ENCODE data around the gene ANKRD23.

DNA sequence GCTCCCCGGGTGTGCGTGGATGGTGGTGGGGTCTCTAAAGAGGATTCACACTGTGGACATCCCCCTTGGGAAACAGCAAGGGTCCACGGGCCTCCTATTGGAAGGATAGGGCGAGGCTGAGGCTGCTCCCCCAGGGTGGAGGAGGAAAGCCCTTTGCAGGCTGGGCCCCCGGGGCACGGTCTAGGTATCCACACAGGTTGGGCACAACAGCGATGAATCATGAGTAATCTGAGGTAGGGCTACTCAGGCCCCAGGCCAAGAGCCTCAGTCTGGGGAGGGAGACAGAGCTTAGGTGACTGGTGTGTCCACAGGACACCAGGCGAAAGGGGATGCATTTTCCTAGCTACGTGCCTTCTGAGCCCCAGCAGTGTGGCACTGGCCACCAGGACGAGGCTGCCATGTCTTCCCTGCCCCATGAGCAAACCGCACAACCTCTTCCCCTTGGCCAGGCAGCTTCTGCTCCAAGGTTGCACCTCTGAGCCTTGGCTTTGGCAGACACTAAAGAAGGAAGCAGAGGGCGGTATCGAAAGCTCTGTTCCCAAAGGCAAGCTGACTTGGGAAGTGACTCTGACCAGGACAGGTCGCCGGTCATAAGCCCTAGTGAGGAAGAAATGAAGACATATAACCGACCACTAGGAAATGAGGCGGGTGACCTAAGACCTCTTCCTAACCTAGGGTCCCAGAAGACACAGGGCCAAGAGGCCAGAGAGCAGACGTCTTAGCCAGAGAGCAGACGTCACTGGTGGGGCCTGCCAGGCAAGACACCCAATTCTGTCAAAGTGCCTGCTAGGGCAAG is 40.7 kb upstream of the ANKRD23 start:
- TF ChIP-seq, protein P1, sequence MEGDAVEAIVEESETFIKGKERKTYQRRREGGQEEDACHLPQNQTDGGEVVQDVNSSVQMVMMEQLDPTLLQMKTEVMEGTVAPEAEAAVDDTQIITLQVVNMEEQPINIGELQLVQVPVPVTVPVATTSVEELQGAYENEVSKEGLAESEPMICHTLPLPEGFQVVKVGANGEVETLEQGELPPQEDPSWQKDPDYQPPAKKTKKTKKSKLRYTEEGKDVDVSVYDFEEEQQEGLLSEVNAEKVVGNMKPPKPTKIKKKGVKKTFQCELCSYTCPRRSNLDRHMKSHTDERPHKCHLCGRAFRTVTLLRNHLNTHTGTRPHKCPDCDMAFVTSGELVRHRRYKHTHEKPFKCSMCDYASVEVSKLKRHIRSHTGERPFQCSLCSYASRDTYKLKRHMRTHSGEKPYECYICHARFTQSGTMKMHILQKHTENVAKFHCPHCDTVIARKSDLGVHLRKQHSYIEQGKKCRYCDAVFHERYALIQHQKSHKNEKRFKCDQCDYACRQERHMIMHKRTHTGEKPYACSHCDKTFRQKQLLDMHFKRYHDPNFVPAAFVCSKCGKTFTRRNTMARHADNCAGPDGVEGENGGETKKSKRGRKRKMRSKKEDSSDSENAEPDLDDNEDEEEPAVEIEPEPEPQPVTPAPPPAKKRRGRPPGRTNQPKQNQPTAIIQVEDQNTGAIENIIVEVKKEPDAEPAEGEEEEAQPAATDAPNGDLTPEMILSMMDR (IDR thresholded peaks at IDR 0.05) = no peak
- no peak for TF ChIP-seq POLR2A (IDR thresholded peaks at IDR 0.05)
- TF ChIP-seq POLR2AphosphoS5 (IDR thresholded peaks at IDR 0.05; ENCODE audit: insufficient read depth in 1 of 2, low read depth in 1 of 2) = no peak

Measured in vagina (tissue), 2 donors.